ENCODE data around the gene WFDC12. TPM values are rescaled to one million over a fixed set of nuclear protein-coding genes. Genes with fewer than 3 reads are reported as not detected.
A peak's percentile ranks its signal among the peaks of the same experiment; 100 is the strongest.

Gene WFDC12
- total RNA-seq, 1 experiment from 2014 or later, result not detected

- no peak overlapping the region for H3K4me3 Mint-ChIP-seq (ENCODE audit: low read depth, unreplicated experiment)
- DNase-seq, result no peak
- intact Hi-C loops (cut with micrococcal nuclease; ENCODE audit: unreplicated experiment), result loop anchor here (5.0 kb wide), 1 partner anchor 40 kb away; no protein-coding TSS in a partner anchor
- H3K27ac Mint-ChIP-seq (ENCODE audit: unreplicated experiment), result no peak overlapping the region
- no TSS peak for BruUV-seq (replicated peaks)
- H3K27me3 Mint-ChIP-seq (ENCODE audit: unreplicated experiment), result no peaks in the 10 kb centered on the region
- H3K36me3 Mint-ChIP-seq (ENCODE audit: insufficient read depth, unreplicated experiment), result peaks cover 6% of the 10 kb centered on the region
- no peak for TF ChIP-seq CTCF (IDR thresholded peaks at IDR 0.05; ENCODE audit: unreplicated experiment)
- H3K4me1 Mint-ChIP-seq (ENCODE audit: low read depth, unreplicated experiment), result no peaks in the 10 kb centered on the region
- CTCF ChIA-PET, result interaction anchor here (1.1 to 2.2 kb wide), 2 partner anchors 11 to 38 kb away, joined by 3 to 7 read pairs; no protein-coding TSS in a partner anchor
- peaks cover 4% of the 10 kb centered on the region for H3K9me3 Mint-ChIP-seq (ENCODE audit: low read depth, unreplicated experiment)
Observed at GRCh38 chr20:45082468-45082867, 41.8 kb downstream of the WFDC12 start.

DNA sequence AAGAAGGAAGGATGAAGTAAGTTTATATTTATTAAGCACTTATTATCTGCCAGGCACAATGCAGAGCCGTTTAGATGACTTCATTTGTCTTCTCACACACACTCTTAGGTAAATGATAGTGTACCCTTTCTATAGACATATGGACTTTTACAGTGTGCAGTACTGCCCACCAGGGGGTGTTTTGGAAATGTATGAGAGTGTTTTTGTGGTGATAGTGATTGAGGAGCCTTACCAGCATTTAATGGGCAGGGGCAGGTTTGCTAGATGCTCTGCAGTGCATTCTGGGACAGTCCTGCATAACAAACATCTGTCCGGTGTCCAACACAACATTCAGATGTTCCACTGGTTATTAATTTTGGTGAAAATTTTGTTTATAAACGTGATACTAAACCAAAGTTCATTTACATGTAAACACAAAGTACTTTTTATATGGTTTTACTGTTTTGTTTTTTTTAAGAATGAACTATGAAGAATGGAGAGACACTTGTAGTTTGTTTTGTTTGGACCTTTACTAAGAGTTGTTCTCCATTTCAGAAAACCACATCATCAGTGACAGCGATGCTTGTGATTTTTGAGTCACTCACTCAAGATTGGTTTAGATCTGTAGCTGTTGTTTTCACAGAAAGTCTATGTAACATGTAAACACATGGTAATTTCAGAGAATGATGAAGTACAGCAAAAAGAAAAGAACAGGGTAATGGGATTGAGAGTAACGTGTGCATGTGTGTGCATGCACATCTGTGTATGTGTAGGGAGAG is 43.2 kb downstream of the WFDC12 start:
- Mint-ChIP-seq H3K36me3 (ENCODE audit: insufficient read depth, unreplicated experiment) (peaks cover 6% of the 10 kb centered on the region), H3K4me3 (ENCODE audit: low read depth, unreplicated experiment) (no peak overlapping the region), H3K9me3 (ENCODE audit: low read depth, unreplicated experiment) (peaks cover 4% of the 10 kb centered on the region), H3K27ac (ENCODE audit: unreplicated experiment) (peak overlapping the region; percentile 5), H3K4me1 (ENCODE audit: low read depth, unreplicated experiment) (no peaks in the 10 kb centered on the region), H3K27me3 (ENCODE audit: unreplicated experiment) (no peaks in the 10 kb centered on the region)
- intact Hi-C loops (cut with micrococcal nuclease; ENCODE audit: unreplicated experiment), result loop anchor here (5.0 kb wide), 1 partner anchor 39 kb away; no protein-coding TSS in a partner anchor
- peak; percentile 58 for DNase-seq
- no TSS peak for BruUV-seq (replicated peaks)
- CTCF ChIA-PET, result no interaction called here
- TF ChIP-seq CTCF (IDR thresholded peaks at IDR 0.05; ENCODE audit: unreplicated experiment), result peak; percentile 69

GRCh38 chr20:45077559-45077958 is 46.7 kb downstream of the WFDC12 start:
- intact Hi-C loops (cut with micrococcal nuclease; ENCODE audit: unreplicated experiment), result no loop called here
- no peak overlapping the region for H3K4me3 Mint-ChIP-seq (ENCODE audit: low read depth, unreplicated experiment)
- CTCF ChIA-PET, result interaction anchor here (0.7 kb wide), 1 partner anchor 278 kb away, joined by 3 read pairs; no protein-coding TSS in a partner anchor
- H3K27me3 Mint-ChIP-seq (ENCODE audit: unreplicated experiment), result no peaks in the 10 kb centered on the region
- no peaks in the 10 kb centered on the region for H3K4me1 Mint-ChIP-seq (ENCODE audit: low read depth, unreplicated experiment)
- H3K27ac Mint-ChIP-seq (ENCODE audit: unreplicated experiment), result no peak overlapping the region
- peaks cover 6% of the 10 kb centered on the region for H3K36me3 Mint-ChIP-seq (ENCODE audit: insufficient read depth, unreplicated experiment)
- BruUV-seq (replicated peaks), result no TSS peak
- no peak for TF ChIP-seq CTCF (IDR thresholded peaks at IDR 0.05; ENCODE audit: unreplicated experiment)
- H3K9me3 Mint-ChIP-seq (ENCODE audit: low read depth, unreplicated experiment), result peaks cover 4% of the 10 kb centered on the region
- DNase-seq, result no peak

Other genes starting within 250 kb of the WFDC12 start
- gene YWHAB, start 238.8 kb downstream of the WFDC12 start, total RNA-seq (2022), result 377 and 384 TPM in 2 replicates
- gene PABPC1L, start 214.4 kb downstream of the WFDC12 start, total RNA-seq (2022), result 172 and 182 TPM in 2 replicates
- 61.1 TPM in 2 replicates for gene TOMM34, start 164.1 kb downstream of the WFDC12 start, total RNA-seq (2022)
- 53.1 and 58.3 TPM in 2 replicates for gene STK4, start 158.0 kb downstream of the WFDC12 start, total RNA-seq (2022)
- 10.4 and 10.7 TPM in 2 replicates for gene KCNS1, start 23.3 kb downstream of the WFDC12 start, total RNA-seq (2022)
- not detected in 2 replicates for gene WFDC5, start 9.3 kb downstream of the WFDC12 start, total RNA-seq (2022)
- 52.0 and 52.1 TPM in 2 replicates for gene PI3, start 50.4 kb upstream of the WFDC12 start, total RNA-seq (2022)
- 0.21 TPM in 1 of 2 replicates, not detected in the other for gene SEMG1, start 82.6 kb upstream of the WFDC12 start, total RNA-seq (2022)
- not detected in 2 replicates for gene SEMG2, start 96.9 kb upstream of the WFDC12 start, total RNA-seq (2022)
- gene SLPI, start 130.1 kb upstream of the WFDC12 start, total RNA-seq (2022), result 270 and 446 TPM in 2 replicates
- gene RBPJL, start 182.4 kb upstream of the WFDC12 start, total RNA-seq (2022), result not detected in 2 replicates
- gene MATN4, start 183.8 kb upstream of the WFDC12 start, total RNA-seq (2022), result 0.17 and 0.29 TPM in 2 replicates
- 238 and 256 TPM in 2 replicates for gene SDC4, start 224.0 kb upstream of the WFDC12 start, total RNA-seq (2022)
- gene SYS1, start 238.7 kb upstream of the WFDC12 start, total RNA-seq (2022), result 42.1 and 45.5 TPM in 2 replicates